Mesothelial cell of epicardium (in vitro differentiated cells): ENCODE data around the gene TLR9. TPM values are rescaled to one million over a fixed set of nuclear protein-coding genes. Genes with fewer than 3 reads are reported as not detected.

ENCODE experiments used
- DNase-seq, 2 experiments: peaks; one replicate each; pipeline ENCODE4 v3.0.0; 2021; ENCODE audit warnings: low spot score in 2 of 2; ENCODE audit not compliant: unreplicated experiment in 2 of 2
- H3K27ac Mint-ChIP-seq: 2 replicates; pipeline ENCODE4 v1.8.0; 2021; ENCODE audit warnings: mixed read lengths
- H3K27me3 Mint-ChIP-seq: 2 replicates; pipeline ENCODE4 v1.8.0; 2021; ENCODE audit warnings: low read depth, mixed read lengths
- H3K36me3 Mint-ChIP-seq: 2 replicates; pipeline ENCODE4 v1.8.0; 2021; ENCODE audit warnings: mixed read lengths
- H3K4me1 Mint-ChIP-seq: 2 replicates; pipeline ENCODE4 v1.8.0; 2021; ENCODE audit warnings: mixed read lengths
- H3K4me3 Mint-ChIP-seq: 2 replicates; pipeline ENCODE4 v1.8.0; 2021; ENCODE audit warnings: mild to moderate bottlenecking, moderate library complexity, mixed read lengths
- H3K9me3 Mint-ChIP-seq: 2 replicates; pipeline ENCODE4 v1.8.0; 2021; ENCODE audit warnings: mixed read lengths
- CTCF ChIP-seq: fragments of 200-600 bp; sonication (generic); IDR thresholded peaks from one replicate; pipeline ENCODE4 v1.5.0; 2021; ENCODE audit warnings: antibody characterized with exemption; ENCODE audit not compliant: unreplicated experiment
- total RNA-seq: library from RNA; stranded (reverse); gene quantifications from 3 replicates; pipeline ENCODE4 v1.2.1, GENCODE V29; 2021

Gene TLR9
- total RNA-seq, 1 donor from 2014 or later: 0.16 TPM

- Mint-ChIP-seq H3K27ac (no peak overlapping the region), H3K9me3 (no peaks in the 10 kb centered on the region), H3K4me1 (no peaks in the 10 kb centered on the region), H3K4me3 (no peak overlapping the region), H3K27me3 (no peaks in the 10 kb centered on the region), H3K36me3 (peaks cover 11% of the 10 kb centered on the region)
- DNase-seq: no peak
- TF ChIP-seq CTCF: no peak
These were observed 2.8 kb upstream of the TLR9 start for GRCh38 chr3:52228266-52228665.

DNA sequence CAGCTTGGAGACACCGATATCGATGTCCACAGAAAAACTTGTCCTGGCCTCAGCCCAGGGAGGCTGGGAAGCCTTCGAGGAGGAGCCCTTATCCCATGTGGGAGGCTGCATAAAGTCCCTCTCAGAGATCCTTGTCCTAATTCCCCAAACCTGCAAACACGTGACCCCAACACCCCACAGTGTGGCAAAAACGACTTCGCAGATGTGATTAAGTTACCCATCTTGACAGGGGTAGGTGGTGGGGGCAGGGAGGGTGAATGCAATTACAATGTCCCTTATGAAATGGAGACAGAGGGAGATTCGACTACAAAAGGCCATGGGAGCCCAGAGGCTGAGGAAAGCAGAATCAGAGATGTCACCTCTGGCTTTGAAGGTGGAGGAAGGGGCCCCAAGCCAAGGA is 2.3 kb upstream of the TLR9 start:
- Mint-ChIP-seq H3K9me3 (no peaks in the 10 kb centered on the region), H3K4me3 (no peak overlapping the region), H3K27ac (no peak overlapping the region), H3K36me3 (peaks cover 11% of the 10 kb centered on the region), H3K27me3 (no peaks in the 10 kb centered on the region), H3K4me1 (no peaks in the 10 kb centered on the region)
- TF ChIP-seq CTCF: no peak
- DNase-seq: no peak

DNA sequence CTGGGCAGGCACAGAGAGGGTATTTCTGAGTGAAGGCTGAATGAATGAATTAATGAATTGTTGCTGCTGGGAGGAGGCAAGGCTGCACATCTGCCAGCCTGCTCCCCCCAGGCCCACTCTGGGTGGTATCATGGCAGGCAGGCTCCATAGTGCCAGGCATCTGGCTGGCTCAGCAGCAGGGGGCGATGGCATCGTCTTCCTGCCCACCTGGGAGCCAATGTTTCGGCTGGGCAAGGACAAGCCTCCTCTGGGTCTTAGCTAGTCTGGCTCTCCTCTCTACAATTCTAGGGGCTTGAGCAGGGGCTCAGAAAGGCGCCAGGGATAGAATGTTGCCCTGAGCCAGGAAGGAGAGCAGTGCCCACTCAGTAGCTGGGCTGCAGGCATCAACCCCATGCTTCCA is 1.7 kb upstream of the TLR9 start:
- Mint-ChIP-seq H3K27me3 (no peaks in the 10 kb centered on the region), H3K27ac (no peak overlapping the region), H3K9me3 (no peaks in the 10 kb centered on the region), H3K4me1 (no peaks in the 10 kb centered on the region), H3K4me3 (no peak overlapping the region), H3K36me3 (peaks cover 11% of the 10 kb centered on the region)
- no peak for DNase-seq
- no peak for TF ChIP-seq CTCF

DNA sequence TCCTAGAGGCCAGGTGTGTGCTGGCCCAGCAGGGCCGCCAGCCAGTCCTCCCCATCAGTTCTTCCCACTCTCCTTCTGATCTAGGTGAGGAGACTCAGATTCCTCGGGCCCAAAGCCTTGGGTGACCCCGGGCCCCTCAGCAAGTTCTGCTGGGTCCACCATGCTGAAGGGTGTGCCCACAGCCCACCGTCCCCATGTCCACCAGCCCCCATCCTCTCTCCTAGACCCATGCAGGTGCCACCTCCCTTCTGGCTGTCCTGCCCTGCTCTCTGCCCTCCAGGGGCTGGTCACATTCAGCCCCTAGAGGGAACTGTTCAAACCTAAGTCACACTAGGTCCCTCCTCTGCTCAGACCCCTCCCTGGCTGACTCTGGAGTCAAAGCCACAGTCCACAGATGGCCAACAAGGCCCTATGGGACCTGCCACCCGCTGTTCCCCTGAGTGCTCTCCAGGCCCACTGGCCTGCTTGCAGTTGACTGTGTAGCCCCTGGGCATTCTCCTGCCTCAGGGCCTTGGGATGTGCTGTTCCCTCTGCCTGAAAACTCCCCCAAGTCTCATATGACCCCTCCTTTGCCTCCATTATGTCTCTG is 878 bp upstream of the TLR9 start:
- no peak for DNase-seq
- H3K4me1 Mint-ChIP-seq: no peaks in the 10 kb centered on the region
- no peaks in the 10 kb centered on the region for H3K27me3 Mint-ChIP-seq
- no peak for TF ChIP-seq CTCF
- H3K9me3 Mint-ChIP-seq: no peaks in the 10 kb centered on the region
- no peak overlapping the region for H3K27ac Mint-ChIP-seq
- peaks cover 9% of the 10 kb centered on the region for H3K36me3 Mint-ChIP-seq
- no peak overlapping the region for H3K4me3 Mint-ChIP-seq

DNA sequence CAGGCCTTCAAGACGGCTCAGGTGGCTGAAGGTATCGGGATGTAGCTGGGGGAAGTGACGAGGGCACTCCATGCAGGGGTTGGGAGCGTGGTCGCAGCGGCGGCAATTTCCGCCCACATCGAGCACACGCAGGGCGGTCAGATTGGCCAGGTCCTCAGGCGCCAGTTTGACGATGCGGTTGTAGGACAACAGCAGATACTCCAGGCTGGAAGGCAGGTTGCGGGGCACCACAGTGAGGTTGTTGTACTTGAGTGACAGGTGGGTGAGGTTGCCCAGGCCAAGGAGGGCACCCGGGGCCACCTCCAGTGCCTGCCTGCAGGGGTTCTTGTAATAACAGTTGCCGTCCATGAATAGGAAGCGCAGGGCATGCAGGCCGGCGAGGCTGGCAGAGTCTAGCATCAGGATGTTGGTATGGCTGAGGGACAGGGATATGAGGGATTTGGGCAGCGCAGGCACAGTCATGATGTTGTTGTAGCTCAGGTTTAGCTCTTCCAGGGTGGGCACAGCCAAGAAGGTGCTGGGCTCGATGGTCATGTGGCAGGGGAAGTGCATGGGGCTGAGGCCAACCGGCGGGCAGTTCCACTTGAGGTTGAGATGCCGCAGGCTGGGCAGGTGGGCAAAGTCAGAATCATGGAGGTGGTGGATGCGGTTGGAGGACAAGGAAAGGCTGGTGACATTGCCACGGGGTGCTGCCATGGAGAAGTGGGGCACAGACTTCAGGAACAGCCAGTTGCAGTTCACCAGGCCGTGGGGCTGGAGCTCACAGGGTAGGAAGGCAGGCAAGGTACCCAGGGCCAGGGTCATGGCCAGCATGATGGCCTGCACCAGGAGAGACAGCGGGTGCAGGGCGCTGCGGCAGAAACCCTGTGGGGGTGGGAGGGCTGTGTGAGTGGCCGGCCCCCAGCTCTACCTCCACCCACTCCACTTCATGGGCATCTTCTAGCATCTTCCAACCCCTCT is 1.7 kb downstream of the TLR9 start:
- Mint-ChIP-seq H3K27me3 (no peaks in the 10 kb centered on the region), H3K4me3 (no peak overlapping the region), H3K4me1 (peaks cover 10% of the 10 kb centered on the region), H3K27ac (no peak overlapping the region), H3K36me3 (no peaks in the 10 kb centered on the region), H3K9me3 (no peaks in the 10 kb centered on the region)
- no peak for TF ChIP-seq CTCF
- no peak for DNase-seq
